PFSK-1 (cell line): ENCODE data around the gene POLA1.

Experiments used
- FOXP2 ChIP-seq: optimal IDR thresholded peaks from 2 replicates; pipeline ENCODE3; 2011; ENCODE audit warnings: borderline replicate concordance, control low read depth, inconsistent platforms; ENCODE audit not compliant: insufficient read depth; ENCODE audit errors: extremely low read length, extremely low read depth
- POLR2AphosphoS5 ChIP-seq: IDR thresholded peaks from 2 replicates; pipeline ENCODE4 v1.6.1; 2012; ENCODE audit warnings: low read depth, mild to moderate bottlenecking, control low read depth, low read length, moderate library complexity
- REST ChIP-seq, 2 experiments: IDR thresholded peaks; 2 replicates each; pipeline versions ENCODE4 v1.6.1 to v1.8.0; 2011 to 2012; ENCODE audit warnings: low read depth in 2 of 2, low read length in 2 of 2, control low read depth in 1 of 2, inconsistent platforms in 1 of 2, mild to moderate bottlenecking in 1 of 2, moderate library complexity in 1 of 2; ENCODE audit not compliant: insufficient read depth in 1 of 2
- SIN3A ChIP-seq: IDR thresholded peaks from 2 replicates; pipeline ENCODE4 v1.6.1; 2012; ENCODE audit warnings: mild to moderate bottlenecking, low read length, moderate library complexity, borderline replicate concordance; ENCODE audit not compliant: insufficient read depth
- TAF1 ChIP-seq: IDR thresholded peaks from 2 replicates; pipeline ENCODE4 v1.6.1; 2012; ENCODE audit warnings: low read length, control low read depth, borderline replicate concordance; ENCODE audit not compliant: insufficient read depth

The POLA1 gene

GRCh38 chrX:24996096-24996709 is 302.5 kb downstream of the POLA1 start:
- TF ChIP-seq FOXP2 (no peak), SIN3A (no peak), REST (IDR thresholded peaks at IDR 0.05; ENCODE audit: insufficient read depth in 1 of 2, low read depth in 2 of 2, low read length in 2 of 2) (no peak), TAF1 (no peak), POLR2AphosphoS5 (no peak)

- TF ChIP-seq FOXP2 = no peak
- TF ChIP-seq POLR2AphosphoS5 = no peak
- no peak for TF ChIP-seq REST (IDR thresholded peaks at IDR 0.05; ENCODE audit: insufficient read depth in 1 of 2, low read depth in 2 of 2, low read length in 2 of 2)
- TF ChIP-seq SIN3A = no peak
- no peak for TF ChIP-seq TAF1
These were observed 305.8 kb downstream of the POLA1 start for GRCh38 chrX:24999511-24999910.

- TF ChIP-seq POLR2AphosphoS5 = no peak
- no peak for TF ChIP-seq SIN3A
These were observed 308.3 kb downstream of the POLA1 start for GRCh38 chrX:25001808-25002660.

- TF ChIP-seq SIN3A (no peak), FOXP2 (no peak), TAF1 (no peak), REST (IDR thresholded peaks at IDR 0.05; ENCODE audit: insufficient read depth in 1 of 2, low read depth in 2 of 2, low read length in 2 of 2) (no peak), POLR2AphosphoS5 (no peak)
These were observed 308.9 kb downstream of the POLA1 start for GRCh38 chrX:25002661-25003020.

GRCh38 chrX:25003066-25003849 is 309.5 kb downstream of the POLA1 start:
- no peak for TF ChIP-seq TAF1
- TF ChIP-seq FOXP2 = no peak
- TF ChIP-seq POLR2AphosphoS5 = no peak
- TF ChIP-seq REST (IDR thresholded peaks at IDR 0.05; ENCODE audit: insufficient read depth in 1 of 2, low read depth in 2 of 2, low read length in 2 of 2) = no peak
- TF ChIP-seq SIN3A = no peak
